OCI-LY3 (cell line): ENCODE results near the gene OR9Q1.

Experiments
- CTCF ChIP-seq: fragments of 200-600, 300-600 bp; sonication (generic); IDR thresholded peaks from 2 replicates; pipeline ENCODE4 v1.5.1; 2014; ENCODE audit warnings: antibody characterized with exemption, low read length, low read depth
- EZH2phosphoT487 ChIP-seq: fragments of 200-600 bp; shearing (Covaris generic); IDR thresholded peaks from 2 replicates; pipeline ENCODE4 v1.6.1; 2018; ENCODE audit warnings: antibody characterized with exemption, mixed run types, low read depth

DNA sequence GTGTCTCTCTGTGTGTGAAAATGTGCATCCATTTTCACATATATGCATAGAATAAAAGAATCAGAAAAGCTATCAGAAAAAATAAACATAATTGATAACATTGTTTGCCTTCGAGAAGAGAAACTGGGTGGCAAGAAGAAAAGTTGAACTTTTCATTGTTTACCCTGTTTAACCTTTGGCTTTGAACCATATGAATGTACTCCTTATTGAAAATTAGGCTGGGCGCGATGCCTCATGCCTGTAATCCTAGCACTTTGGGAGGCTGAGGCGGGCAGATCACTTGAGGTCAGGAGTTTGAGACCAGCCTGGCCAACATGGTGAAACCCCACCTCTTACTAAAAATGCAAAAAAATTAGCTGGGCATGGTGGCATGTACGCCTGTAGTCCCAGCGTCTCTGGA is 11.9 kb upstream of the OR9Q1 start:
- TF ChIP-seq CTCF: no peak
- TF ChIP-seq EZH2phosphoT487: no peak
